GM19239 (cell line): ENCODE results near the gene MAP3K2.

Experiments
- DNase-seq: peaks from one replicate; pipeline ENCODE4 v3.0.0; 2011; ENCODE audit warnings: low spot score; ENCODE audit not compliant: insufficient read length
- FAIRE-seq: peaks from 2 replicates; lab custom pipeline; 2011; peaks lifted over from hg19 to GRCh38; lab: Jason Lieb, UNC

Gene MAP3K2

DNA sequence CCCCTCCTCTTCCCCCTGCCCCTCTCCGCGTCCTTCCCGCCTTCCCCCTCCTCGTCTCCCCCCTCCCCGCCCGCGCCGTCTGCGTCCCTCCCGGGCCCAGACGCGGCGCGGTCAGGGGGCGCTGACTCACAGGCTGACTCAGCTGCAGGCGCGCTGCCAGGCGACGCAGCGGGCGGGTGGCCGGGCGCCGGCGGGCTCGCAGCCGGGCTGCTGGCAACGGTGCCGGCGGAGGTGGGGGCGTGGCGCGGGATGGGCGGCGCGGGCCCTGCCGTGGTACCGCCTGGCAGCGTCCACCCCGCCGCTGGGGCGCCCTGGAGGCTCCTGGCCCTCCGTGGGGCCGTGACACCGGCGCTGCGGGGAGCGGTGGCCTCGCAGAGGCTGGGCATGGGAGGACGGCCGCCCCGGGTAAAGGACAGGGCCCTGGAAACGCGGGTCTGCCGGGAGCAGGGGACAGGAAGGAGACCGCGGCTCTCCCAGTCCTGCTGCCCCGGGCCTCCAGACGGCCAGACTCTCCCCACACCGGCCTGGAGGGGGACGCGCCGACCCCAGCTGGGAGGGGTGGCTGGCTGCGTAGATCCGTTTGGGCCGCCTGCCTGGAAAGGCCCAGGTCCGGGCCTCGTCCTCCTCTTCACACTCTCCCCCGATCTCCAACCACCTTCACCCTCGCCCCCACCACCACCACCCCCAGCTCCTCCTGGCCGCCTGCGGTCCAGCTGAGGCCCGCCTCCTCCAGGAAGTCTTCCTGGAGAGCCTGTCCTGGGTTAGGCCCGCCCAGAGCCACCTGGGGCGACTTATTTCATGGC is 20.4 kb upstream of the MAP3K2 start:
- no peak for FAIRE-seq
- DNase-seq, result peak; percentile 67

DNA sequence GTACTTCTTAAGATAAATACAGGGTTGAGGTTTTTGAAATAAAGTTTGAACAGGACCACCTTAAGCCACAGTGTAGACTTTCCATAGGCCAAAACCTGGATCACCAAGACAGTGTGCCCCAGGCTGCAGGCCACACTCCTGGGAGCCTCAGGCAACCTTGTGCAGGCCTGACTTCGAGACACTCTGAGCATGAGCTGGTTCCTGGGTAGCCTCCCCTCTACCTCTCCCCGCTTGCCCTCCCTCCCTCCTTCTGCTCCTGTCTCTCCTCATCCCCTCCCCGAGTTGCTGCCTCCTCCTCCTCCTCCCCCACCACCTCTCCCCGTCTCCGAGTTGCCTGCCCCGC is 19.9 kb upstream of the MAP3K2 start:
- DNase-seq (no peak), FAIRE-seq (no peak)

DNA sequence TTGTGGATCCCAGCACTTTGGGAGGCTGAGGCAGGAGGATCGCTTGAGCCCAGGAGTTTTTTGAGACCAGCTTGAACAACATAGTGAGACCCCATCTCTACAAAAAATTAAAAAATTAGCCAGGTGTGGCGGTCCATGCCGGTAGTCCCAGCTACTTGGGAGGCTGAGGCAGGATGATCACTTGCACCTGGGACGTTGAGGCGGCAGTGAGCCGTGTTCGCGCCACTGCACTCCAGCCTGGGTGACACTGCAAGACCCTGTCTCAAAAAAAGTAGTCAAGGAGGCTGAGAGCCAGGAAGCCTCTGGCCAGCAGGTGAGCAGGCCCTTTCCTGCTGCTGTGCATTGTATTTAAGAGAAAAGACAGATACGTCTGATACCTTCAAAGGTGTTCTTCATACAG is 19.3 kb upstream of the MAP3K2 start:
- FAIRE-seq, result no peak

DNA sequence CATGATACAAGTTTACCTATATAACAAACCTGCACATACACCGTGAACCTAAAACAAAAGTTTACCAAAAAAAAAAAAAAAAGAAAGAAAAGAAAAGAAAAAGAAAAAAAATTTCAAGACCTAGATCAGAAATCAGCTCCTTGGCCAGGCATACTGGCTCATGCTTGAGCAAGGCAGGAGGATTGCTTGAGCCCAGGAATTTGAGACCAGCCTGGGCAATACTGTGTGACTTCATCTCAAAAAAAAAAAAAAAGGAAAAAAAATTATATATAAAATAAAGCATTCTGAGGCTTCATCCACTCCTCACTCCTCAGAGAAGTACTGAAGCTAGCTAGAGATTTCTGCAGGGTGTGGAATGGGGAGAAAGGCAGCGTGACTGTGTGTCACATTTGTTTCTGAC is 18.7 kb upstream of the MAP3K2 start:
- DNase-seq, result no peak
- no peak for FAIRE-seq

More for the DNA sequence above, 19.3 kb upstream of the MAP3K2 start:
- no peak for DNase-seq

DNA sequence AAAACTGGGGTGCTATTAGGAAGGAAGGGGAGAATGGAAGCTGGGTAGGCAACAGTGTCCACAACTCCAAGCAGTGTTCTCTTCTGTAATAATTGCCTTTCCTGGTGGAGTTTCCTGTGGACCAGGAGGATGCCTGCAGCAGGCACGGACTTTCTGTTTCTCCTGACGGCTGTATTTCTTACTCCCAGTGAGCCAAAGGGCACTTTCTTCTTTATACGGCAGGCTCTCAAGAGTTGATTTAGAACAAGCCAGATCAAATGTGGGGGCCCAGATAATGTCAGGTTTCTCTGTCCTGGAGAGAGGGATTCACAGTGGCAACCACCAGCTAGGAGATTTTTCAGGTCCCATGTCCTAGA is 17.5 kb upstream of the MAP3K2 start:
- DNase-seq (no peak), FAIRE-seq (no peak)

DNA sequence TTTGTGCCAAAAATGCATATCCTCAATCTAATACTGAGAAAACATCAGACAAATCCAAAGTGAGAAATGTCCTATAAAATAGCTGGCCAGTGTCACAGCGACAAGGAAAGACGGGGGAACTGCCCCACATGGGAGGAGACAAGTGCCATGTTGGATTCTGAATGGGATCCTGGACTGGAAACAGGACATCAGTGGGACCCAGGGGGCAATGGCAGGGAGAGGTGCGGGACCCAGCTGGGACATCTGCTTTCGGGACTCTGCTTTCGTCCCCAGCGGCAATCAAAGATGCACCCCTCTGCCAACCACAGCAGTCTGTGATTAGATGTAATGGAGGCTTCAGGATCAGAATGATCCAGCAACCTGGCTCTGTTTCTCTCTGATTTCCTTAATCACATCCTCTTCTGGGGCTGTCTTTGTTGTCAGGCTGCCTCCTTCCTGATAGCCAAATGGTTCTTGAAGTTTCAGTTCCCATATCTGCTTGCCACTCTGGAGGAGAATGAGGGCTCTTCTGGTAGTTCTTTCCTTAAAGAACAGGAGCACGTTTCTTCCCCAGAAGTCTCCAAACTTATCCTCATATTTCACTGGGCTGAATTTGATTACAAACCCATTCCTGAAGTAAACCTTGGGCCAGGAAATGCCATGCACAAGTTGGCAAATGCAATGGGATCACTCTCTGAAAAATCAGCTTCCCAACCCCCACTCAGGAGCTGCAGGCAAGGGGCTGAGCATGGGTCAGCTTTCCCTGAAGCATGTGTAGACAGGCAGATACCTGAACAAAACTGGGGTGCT is 16.9 kb upstream of the MAP3K2 start:
- no peak for FAIRE-seq
- no peak for DNase-seq

DNA sequence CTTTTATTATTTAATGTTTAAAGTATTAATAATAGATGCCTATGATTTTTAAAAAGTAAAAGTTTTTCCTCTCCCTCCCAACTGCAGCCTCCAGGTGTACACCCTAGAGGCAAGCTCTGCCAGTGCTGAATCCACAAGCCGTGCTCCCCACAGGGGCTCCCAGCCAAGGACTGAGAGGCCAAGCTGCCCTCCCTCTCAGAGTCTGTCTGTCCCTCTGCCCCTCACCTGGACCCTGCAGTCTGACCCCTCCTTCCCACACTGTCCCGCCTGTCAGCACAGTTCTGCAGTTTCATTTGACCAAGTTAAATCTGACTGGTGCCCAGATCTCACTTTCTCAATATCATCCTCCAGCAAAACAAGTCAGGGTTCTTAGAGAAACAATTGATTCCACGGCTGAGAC is 15.7 kb upstream of the MAP3K2 start:
- FAIRE-seq (no peak), DNase-seq (no peak)

DNA sequence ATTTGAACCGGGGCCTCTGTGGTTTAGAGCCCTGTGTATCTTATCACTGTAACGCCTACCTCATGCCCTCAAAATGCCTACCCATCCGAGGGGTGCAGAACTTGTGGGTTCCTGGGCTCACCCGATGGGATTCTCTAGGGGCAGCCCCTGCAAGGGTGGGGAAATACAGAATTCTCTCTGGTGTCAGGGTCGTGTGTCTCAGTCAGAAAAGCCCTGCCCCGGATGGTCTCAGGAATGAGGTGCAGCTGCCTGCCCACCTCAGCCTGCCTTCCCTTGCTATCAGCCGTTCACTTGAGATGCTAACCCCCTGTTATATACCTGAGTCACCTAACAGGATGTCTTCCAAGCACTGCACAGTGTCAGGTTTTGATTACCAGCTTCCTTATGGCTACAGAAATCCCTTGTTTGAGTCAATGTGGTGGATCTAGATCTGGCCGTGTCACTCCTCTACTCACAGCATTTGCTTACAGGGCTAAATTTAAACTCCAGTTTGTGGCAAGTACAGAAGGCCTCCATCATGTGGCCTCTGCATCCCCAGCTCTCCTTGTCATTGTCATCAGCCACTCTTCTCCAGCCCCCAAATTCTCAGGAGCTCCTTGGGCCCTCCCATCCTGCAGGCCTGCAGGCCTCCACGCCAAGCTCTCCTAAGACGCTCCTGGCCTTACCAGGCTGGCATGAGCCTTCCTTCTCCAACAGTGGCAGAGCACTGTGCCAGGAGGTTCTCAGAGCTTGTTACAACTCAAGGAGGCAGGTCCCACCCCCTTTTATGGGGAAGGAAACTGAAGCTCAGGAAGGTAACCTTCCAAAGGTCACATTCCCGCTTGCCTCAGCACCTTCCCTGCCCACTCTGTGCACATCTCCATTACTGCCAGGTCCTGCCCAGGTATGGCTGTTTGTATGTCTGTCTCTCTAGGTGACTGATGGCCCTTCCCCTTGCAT is 14.3 kb upstream of the MAP3K2 start:
- FAIRE-seq (no peak), DNase-seq (no peak)

DNA sequence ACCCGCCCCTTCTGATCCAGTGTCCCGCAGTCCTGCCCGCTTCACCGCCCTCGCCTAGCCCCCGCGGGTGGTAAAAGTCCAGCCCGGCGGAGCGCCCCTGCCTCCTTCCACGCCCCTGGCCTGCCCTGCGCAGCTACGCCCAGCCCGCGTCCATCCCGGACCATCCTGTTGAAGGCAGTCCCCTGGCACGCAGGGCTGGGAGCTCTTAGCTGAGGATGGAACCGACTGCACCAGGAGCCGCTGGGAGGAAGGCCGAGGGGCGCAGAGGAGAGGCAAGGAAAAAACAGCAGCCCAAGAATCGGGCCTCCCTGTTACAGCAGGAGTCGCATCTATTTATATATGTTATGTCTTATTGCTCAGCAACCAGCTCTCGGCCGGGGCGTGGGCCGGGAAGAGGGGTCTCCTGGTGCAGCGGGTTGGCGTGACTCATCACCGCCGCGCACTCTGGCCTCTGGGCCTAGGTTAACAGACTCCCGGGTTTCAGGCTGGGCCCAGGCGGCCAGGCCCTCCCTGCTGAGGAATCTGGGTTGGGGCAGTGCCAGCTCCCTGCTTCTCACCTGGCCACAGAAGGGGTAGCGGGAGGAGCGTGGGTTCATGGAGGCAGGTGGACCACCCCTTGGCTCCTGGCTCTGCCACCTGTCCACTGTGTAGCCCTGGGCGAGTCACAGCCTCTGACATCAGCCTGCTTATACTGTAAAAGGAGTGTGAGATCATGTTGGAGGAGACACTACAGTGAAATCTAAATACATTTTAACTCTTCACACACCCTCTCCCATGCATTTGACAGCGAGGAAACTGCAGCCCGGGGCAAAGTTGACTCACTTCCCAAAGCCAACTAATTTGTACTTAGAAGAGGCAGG is 13.4 kb upstream of the MAP3K2 start:
- no peak for FAIRE-seq
- no peak for DNase-seq

DNA sequence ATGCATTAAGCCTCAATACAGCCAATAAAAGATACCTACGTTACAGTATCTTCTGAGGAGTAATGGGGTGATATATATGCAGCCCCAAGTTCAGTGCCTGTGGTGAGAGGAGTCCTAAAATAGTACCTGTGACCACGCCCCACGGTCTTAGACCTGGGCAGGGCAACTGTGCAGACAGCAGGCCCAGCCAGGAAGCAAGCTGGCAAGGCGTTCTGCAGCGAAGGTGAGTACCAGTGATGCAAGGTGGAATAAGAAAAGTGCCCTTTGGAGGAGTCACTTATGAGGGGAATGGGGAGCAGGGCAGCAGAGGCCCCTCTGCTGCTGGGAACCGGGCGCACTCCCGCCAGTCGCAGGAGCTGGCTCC is 12.7 kb upstream of the MAP3K2 start:
- no peak for FAIRE-seq

DNA sequence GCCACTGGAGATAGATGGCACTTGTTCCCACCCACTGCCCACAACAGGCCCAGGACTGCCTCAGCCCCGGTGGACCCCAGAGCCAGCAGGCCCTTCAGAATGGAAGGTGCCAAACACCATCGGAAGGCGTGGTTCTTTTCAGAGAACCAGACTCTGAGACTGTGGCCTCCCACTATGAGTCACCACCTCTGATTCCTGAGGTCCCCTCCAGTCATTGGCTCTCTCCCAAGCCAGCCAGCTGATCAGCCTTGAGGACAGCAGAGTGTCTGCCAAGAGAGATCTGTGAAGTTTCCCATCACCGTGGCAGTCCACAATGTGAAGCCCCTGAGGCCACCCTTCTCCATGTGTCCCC is 10.4 kb upstream of the MAP3K2 start:
- DNase-seq (peak; percentile 62), FAIRE-seq (no peak)

More for the DNA sequence above, 12.7 kb upstream of the MAP3K2 start:
- DNase-seq, result no peak

DNA sequence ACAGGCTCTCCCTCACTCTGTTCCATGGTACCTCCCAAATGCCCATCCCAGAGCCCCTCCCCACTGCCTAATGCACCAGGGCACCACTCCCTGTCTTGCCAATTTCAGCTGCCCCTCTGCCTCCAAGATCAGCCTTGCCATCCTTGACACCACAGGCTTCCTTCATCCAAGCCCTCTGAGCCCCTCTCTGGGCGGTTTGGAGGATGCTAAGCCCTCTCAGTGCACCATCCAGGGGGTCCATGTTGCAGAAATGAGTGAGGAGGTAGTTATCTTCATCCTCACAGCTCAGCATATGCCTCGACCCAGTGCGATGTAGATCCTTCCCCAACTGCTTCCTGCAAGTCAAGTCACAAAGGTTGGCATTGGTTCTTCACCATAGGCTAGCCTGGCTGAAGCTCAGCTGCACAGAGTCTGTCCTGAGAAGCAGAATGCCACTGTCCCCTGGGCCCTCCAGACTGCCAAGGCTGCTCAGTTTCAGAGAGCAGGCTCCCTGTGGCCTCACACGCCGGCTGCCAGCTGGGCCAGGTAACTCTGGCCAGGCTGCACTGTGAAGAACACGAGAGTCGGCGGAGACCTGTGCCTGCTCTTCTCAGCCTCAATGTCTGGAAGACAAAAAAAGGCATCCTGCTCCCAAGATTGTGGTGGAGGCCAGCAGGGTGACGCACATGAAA is 9.9 kb upstream of the MAP3K2 start:
- FAIRE-seq (no peak), DNase-seq (no peak)

DNA sequence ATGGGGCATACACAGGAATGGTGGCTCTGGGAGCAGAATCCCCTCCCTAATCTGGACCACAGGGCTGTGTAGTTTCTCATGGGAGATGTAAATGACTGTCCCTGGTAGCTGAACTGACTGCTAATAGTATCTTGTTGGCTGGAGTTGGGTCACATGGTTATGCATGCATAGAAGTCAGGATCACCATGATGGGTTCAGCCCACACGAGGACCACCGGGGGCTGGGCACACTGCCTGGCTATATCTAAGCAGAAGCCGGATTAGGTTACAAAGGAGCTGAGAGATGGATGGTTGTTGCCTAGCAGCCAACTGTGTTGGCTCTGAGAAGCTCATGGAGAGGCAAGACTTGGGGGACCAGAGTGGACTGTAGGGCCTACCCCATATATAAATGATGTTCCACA is 6.7 kb upstream of the MAP3K2 start:
- DNase-seq, result no peak
- FAIRE-seq, result no peak

DNA sequence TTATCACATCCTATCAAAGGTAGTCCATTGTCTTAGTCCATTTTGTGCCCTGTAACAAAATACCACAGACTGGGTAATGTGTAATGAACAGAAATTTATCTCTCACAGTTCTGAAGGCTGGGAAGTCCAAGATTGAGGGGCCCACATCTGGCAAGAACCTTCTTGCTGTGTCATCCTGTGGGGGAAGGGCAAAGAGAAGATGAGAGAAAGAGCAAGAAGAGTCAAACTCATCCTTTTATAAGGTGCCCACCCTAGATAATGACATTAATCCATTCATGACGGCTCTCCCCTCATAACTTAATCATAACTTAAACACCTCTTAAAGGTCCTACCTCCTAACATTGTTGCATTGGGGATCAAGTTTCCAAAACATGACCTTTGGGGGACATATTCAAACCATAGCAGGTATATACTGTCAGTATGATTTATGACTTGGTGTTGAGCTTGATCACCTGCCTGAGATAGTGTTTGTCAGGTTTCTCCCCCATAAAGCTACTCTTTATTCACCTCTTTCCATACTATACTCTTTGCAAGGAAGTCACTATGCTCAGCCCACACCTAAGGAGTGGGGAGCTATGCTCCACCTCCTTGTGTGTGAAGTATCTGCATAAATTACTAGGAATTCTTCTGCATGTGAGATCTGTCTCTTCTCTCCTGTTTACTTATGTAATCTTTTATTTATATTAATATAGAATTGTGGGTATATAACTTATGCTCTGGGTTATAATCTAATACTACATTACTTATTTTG is 5.2 kb upstream of the MAP3K2 start:
- no peak for FAIRE-seq

DNA sequence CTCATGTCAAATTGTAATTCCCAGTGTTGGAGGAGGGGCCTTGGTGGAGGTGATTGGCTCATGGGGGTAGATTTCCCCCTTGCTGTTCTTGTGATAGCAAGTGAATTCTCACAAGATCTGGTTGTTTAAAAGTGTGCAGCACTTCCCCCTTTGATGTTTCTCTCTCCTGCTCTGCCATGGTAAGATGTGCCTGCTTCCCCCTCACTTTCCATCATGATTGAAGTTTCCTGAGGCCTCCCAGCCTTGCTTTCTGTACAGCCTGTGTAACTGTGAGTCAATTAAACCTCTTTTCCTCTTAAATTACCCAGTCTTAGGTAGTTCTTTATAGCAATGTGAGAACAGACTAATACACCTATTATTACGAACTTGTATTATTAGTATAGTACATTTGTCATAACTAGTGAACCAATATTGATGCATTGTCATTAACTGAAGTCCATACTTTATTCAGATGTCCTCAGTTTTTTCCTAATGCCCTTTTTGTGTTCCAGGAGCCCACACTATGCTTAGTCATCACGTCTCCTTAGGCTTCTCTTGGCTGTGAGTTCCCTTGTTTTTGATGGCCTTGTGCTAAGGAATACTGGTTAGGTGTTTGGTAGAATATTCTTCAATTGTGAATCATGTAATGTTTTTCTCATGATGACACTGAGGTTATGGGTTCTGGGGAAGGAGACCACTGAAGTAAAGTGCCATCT is 4.5 kb upstream of the MAP3K2 start:
- FAIRE-seq (no peak), DNase-seq (no peak)

More for the DNA sequence above, 5.2 kb upstream of the MAP3K2 start:
- DNase-seq, result no peak

DNA sequence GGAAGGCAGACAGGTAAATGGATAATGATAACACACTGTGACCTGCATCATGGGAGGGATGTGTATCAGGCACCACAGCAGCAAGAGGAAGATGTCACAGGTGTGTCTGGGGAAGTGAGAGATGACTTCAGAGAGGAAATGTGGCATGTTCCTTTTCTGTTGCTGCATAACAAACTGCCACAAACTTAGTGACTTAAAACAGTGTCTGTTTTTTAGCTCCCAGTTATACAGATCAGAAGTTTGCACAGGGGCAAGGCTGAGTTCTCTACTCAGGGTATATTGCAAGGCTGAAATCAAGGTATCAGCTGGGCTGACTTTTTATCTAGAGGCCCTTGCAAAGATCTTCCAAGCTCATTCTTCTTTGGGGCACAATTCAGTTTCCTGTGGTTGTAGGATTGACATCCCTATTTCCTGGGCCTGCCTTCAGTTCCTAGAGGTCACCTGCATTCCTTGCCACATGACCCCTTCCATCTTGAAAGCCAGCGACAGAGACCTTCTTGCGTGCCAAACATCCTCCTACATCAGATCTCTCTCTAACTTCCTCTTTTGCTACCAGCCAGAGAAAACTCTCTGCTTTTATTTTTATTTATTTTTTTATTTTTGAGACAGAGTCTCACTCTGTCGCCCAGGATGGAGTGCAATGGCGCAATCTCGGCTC is 2.1 kb upstream of the MAP3K2 start:
- peak; percentile 80 for FAIRE-seq
- DNase-seq, result no peak

DNA sequence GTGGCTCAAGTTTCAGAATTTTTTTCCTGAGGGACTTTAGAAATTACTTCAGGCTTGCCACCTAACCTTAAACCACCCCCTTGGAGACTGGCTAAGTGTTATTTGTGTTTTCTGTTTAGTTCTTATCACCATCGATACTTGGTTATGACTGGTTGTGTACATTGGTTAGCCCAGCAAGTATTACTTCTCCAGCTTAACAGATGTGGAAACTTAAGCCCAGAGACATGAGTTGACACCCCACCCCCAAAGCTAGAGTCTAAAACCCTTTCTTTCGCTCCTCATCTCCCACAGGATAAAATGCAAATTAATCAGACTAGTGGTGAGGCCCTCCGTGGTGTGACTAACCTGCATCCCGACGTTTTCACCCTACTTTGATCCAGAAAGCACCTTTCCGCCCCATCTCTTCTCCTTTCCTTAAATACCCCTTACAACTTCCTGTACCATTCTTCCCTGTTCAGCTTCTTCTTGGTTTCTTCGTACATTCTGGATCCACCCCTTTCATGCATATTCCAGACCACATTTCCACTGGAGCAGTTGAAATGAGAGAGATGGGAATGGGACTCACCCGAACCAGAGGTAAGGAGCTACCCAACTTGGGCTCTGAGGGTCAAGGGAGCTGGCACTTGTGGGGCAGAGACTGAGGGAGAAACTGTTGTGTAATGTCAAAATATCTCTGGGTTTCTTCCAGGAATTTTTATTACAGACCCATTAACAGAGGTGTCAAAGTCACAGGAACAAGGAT is 819 bp upstream of the MAP3K2 start:
- peak; percentile 8 for FAIRE-seq
- DNase-seq, result no peak
